Kidney epithelial cell (primary cell): Measurements from ENCODE around the gene LMOD1. TPM values are rescaled to one million over a fixed set of nuclear protein-coding genes. Genes with fewer than 3 reads are reported as not detected.

Source experiments
- DNase-seq: peaks from one replicate; pipeline ENCODE4 v3.0.0-alpha.2; 2010; ENCODE audit warnings: low read depth
- H3K27me3 ChIP-seq: 2 replicates; pipeline ENCODE4 v1.6.0; 2011; ENCODE audit warnings: low read length; ENCODE audit not compliant: control insufficient read depth, insufficient read depth
- H3K36me3 ChIP-seq: 2 replicates; pipeline ENCODE4 v1.5.1; 2011; ENCODE audit warnings: low read length; ENCODE audit not compliant: control insufficient read depth, insufficient read depth
- H3K4me3 ChIP-seq: 2 replicates; pipeline ENCODE4 v1.5.1; 2011; ENCODE audit warnings: low read depth, mild to moderate bottlenecking, control low read depth, low read length
- total RNA-seq: library from RNA; depleted of rRNA; stranded (reverse); fragments of >200 nt; gene quantifications from 2 replicates; pipeline ENCODE4 v1.2.3, GENCODE V29; 2015
- TF ChIP-seq, protein P1 (sequence below): IDR thresholded peaks from 2 replicates; pipeline ENCODE4 v1.5.1; 2011; ENCODE audit warnings: mild to moderate bottlenecking, moderate library complexity, low read length, control low read depth, inconsistent platforms; ENCODE audit not compliant: insufficient read depth, poor library complexity, severe bottlenecking

LMOD1 gene
- total RNA-seq, 1 donor from 2014 or later: under 0.01 TPM

DNA sequence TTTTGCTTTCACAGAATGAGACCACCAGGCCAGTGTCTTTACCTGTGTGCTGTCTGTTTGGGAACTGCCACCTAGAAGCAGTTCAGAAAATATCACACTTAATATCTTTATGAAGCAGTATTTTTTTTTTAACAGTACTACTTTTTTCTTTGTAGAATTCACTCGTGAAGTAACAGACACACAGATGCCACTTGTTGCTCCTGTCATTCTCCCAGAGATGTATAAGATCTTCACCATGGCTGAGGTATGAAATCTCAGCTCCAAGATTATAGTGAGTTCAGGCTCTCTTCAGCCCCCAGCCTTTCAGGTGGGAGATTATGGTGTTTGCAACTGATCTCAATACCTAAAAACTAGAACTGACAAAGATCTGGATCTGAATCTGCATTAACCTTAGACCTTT, 94.4 kb downstream of the LMOD1 start:
- TF ChIP-seq, protein P1, sequence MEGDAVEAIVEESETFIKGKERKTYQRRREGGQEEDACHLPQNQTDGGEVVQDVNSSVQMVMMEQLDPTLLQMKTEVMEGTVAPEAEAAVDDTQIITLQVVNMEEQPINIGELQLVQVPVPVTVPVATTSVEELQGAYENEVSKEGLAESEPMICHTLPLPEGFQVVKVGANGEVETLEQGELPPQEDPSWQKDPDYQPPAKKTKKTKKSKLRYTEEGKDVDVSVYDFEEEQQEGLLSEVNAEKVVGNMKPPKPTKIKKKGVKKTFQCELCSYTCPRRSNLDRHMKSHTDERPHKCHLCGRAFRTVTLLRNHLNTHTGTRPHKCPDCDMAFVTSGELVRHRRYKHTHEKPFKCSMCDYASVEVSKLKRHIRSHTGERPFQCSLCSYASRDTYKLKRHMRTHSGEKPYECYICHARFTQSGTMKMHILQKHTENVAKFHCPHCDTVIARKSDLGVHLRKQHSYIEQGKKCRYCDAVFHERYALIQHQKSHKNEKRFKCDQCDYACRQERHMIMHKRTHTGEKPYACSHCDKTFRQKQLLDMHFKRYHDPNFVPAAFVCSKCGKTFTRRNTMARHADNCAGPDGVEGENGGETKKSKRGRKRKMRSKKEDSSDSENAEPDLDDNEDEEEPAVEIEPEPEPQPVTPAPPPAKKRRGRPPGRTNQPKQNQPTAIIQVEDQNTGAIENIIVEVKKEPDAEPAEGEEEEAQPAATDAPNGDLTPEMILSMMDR: no peak
- H3K36me3 ChIP-seq: peaks cover 3% of the 10 kb centered on the region

DNA sequence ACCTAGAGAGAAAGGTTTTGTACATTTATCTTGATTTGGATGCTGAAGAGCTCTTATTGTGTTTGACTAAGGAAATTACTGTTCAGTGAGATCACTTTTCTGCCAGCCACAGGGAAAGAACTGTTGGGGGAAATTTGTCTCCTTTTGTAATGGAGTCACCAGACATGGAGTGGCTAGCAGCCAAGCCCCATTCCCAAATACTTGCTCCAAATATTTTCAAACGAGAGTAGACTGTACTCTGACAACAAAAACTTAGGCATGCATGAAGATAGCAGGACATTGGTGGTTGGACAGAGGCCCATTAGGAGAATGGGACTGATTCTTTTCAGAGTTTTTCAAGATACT, 96.3 kb downstream of the LMOD1 start:
- H3K36me3 ChIP-seq: peaks cover 3% of the 10 kb centered on the region
- no peak overlapping the region for H3K4me3 ChIP-seq
- TF ChIP-seq, protein P1: no peak
- peak; percentile 68 for DNase-seq
- H3K27me3 ChIP-seq: no peaks in the 10 kb centered on the region

More for the DNA sequence above, 94.4 kb downstream of the LMOD1 start:
- Histone ChIP-seq H3K4me3 (no peak overlapping the region), H3K27me3 (no peaks in the 10 kb centered on the region)
- no peak for DNase-seq

DNA sequence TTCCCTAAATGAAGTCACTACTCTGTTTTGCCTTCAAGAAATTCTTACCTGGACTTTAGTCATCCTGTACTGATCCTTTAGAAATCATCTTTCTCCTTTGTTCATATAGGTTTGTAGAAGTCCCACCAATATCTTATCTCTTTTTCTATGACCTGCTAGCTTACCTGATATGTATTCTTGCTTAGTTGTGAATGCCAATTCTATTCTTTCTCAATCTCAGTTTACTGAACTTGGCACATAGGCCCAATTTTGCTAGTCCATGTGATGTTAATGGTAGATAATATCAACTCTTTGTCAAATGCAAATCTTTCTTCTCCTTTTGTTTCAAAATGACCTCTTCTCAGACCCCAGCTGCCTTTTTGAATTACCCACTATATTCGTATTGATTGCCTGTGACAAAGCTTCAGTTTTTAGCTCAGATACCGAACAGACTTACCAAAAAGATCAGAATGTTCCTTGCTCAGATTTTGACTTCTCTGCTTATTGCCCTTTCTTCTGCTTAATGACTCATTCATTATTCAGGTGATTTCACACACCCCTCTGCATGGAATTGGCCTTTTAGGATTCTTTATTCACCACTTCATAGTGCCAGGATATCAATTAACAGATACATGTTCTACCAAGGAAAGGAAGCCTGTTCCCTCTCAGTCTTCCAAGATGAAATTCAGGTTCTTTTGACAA, 96.8 kb downstream of the LMOD1 start:
- peaks cover 2% of the 10 kb centered on the region for H3K36me3 ChIP-seq
- TF ChIP-seq, protein P1: no peak
- no peaks in the 10 kb centered on the region for H3K27me3 ChIP-seq
- DNase-seq: no peak
- H3K4me3 ChIP-seq: no peak overlapping the region

DNA sequence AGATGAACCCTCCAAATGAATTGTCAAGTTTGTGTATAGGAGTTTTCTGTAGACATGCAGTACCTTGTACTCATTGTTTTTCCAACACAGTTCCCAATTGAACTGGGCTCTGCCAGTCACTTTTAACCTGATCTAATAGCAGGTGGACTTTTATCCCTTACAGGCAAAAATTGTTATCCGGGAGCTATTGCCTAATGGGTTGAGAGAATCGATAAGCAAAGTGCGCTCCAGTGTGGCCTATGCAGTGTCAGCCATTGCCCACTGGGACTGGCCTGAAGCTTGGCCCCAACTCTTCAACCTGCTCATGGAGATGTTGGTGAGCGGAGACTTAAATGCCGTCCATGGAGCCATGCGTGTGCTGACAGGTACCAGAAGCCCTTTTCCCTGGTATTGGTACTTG, 98.1 kb downstream of the LMOD1 start:
- Histone ChIP-seq H3K4me3 (no peak overlapping the region), H3K27me3 (no peaks in the 10 kb centered on the region), H3K36me3 (peaks cover 2% of the 10 kb centered on the region)
- TF ChIP-seq, protein P1: no peak
- DNase-seq: no peak

DNA sequence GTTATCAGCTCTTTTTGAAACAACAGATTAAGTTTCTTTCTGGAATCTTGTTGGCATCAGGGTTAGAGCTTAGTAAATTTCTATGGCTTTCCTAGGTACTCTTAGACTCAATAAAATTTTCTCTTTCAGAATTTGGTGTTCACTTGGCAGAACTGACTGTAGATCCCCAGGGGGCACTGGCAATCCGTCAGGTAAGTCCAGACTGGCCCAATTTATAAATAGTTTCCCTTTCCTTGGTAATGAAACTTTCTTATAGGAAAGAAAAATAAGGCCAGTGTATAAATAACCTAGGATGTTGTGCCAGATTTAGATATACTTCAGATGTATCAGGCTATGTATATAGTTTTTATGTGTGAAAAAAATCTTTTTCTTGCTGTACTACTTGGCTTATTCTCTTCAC, 99.2 kb downstream of the LMOD1 start:
- Histone ChIP-seq H3K4me3 (no peak overlapping the region), H3K27me3 (no peaks in the 10 kb centered on the region), H3K36me3 (peaks cover 2% of the 10 kb centered on the region)
- no peak for DNase-seq
- TF ChIP-seq, protein P1: no peak

Other genes starting within 250 kb of the LMOD1 start
- gene IPO9, start 117.4 kb downstream of the LMOD1 start, total RNA-seq: 20.8 and 23.6 TPM in 2 replicates
- 22.6 and 30.0 TPM in 2 replicates for gene SHISA4, start 57.6 kb downstream of the LMOD1 start, total RNA-seq
- gene TIMM17A, start 9.0 kb upstream of the LMOD1 start, total RNA-seq: 41.2 and 47.2 TPM in 2 replicates
- 75.8 and 97.4 TPM in 2 replicates for gene RNPEP, start 36.1 kb upstream of the LMOD1 start, total RNA-seq
- gene ELF3, start 64.0 kb upstream of the LMOD1 start, total RNA-seq: 128 and 153 TPM in 2 replicates
- 0.04 and 0.07 TPM in 2 replicates for gene GPR37L1, start 176.4 kb upstream of the LMOD1 start, total RNA-seq
- gene ARL8A, start 198.2 kb upstream of the LMOD1 start, total RNA-seq: 57.8 and 59.7 TPM in 2 replicates
- 2.3 and 2.6 TPM in 2 replicates for gene PTPN7, start 214.1 kb upstream of the LMOD1 start, total RNA-seq
- 0.08 and 0.68 TPM in 2 replicates for gene LGR6, start 247.3 kb upstream of the LMOD1 start, total RNA-seq